HepG2 (cell line): ENCODE results near the gene METAP2. TPM values are rescaled to one million over a fixed set of nuclear protein-coding genes. Genes with fewer than 3 reads are reported as not detected.

Source experiments
- ATAC-seq: fragments of 200-7000 bp; cut with Tn5 transposase; 3 replicates; pipeline ENCODE4 v1.9.1; 2020; ENCODE audit warnings: mild to moderate bottlenecking, moderate library complexity
- BruUV-seq: library from RNA; stranded (reverse); fragments of 400-500 nt; replicated peaks from 2 replicates; lab custom pipeline; 2021; lab: Mats Ljungman, UMichigan
- CTCF ChIA-PET: fragments of 300-600 bp; formaldehyde crosslinking; extraction: SDS; loops from one replicate; lab custom pipeline; 2021; ENCODE audit warnings: low total read pairs, inconsistent platforms, low intra/inter-chr PET ratio; lab: Yijun Ruan, JAX
- POLR2A ChIA-PET: fragments of 350-600 bp; sonication (Branson Sonifier 250); formaldehyde crosslinking; loops from one replicate; lab custom pipeline; 2020; ENCODE audit warnings: antibody characterized with exemption, inconsistent platforms; lab: Yijun Ruan, JAX
- DNase-seq: peaks from one replicate; pipeline ENCODE4 v3.0.0-alpha.2; 2015; ENCODE audit warnings: low spot score
- FAIRE-seq: peaks from 3 replicates; lab custom pipeline; 2011; peaks lifted over from hg19 to GRCh38; lab: Jason Lieb, UNC
- H2AFZ ChIP-seq: one replicate; pipeline ENCODE4 v1.6.1; 2011; ENCODE audit warnings: low read length, inconsistent platforms
- H3K27ac ChIP-seq: fragments of 300-600 bp; 3 replicates; pipeline ENCODE4 v1.8.0; 2011; ENCODE audit warnings: mixed run types, mild to moderate bottlenecking, mixed read lengths, low read length, inconsistent platforms; ENCODE audit not compliant: insufficient read depth; ENCODE audit errors: extremely low read length
- H3K27me3 ChIP-seq, 2 experiments: fragments of 200-600 bp in 1 of 2; 2 replicates in 1 of 2; 3 replicates in 1 of 2; pipeline versions ENCODE4 v1.6.0 to v1.8.0; 2011; ENCODE audit warnings: low read length in 2 of 2, mild to moderate bottlenecking in 2 of 2, moderate library complexity in 2 of 2, inconsistent platforms in 1 of 2; ENCODE audit not compliant: insufficient read depth in 2 of 2, control insufficient read depth in 1 of 2
- H3K36me3 ChIP-seq, 2 experiments: fragments of 200-600 bp in 1 of 2; replicated peaks in 1 of 2; 2 replicates in 1 of 2; 3 replicates in 1 of 2; pipeline versions ENCODE4 v1.5.1 to v1.8.0; 2011; ENCODE audit warnings: low read length in 2 of 2, inconsistent platforms in 1 of 2; ENCODE audit not compliant: insufficient read depth in 2 of 2, control insufficient read depth in 1 of 2
- H3K4me1 ChIP-seq: 2 replicates; pipeline ENCODE4 v1.5.1; 2012; ENCODE audit warnings: low read length, inconsistent platforms; ENCODE audit not compliant: insufficient read depth
- H3K4me2 ChIP-seq: 2 replicates; pipeline ENCODE4 v1.6.0; 2011; ENCODE audit warnings: low read depth, low read length, inconsistent platforms
- H3K4me3 ChIP-seq, 3 experiments: fragments of 200-600 bp in 1 of 3; sonication (generic), shearing (Covaris generic) in 1 of 3; replicated peaks in 1 of 3; 2 replicates each; pipeline ENCODE4 v1.5.1; 2011 to 2016; ENCODE audit warnings: low read length in 3 of 3, inconsistent platforms in 2 of 3, low read depth in 2 of 3, mild to moderate bottlenecking in 2 of 3, control low read depth in 1 of 3, mixed read lengths in 1 of 3; ENCODE audit not compliant: insufficient read depth in 1 of 3
- H3K79me2 ChIP-seq: one replicate; pipeline ENCODE4 v1.6.1; 2011; ENCODE audit warnings: low read length, inconsistent platforms; ENCODE audit not compliant: insufficient read depth
- H3K9ac ChIP-seq: 2 replicates; pipeline ENCODE4 v1.6.0; 2011; ENCODE audit warnings: mild to moderate bottlenecking, low read depth, low read length, inconsistent platforms; ENCODE audit not compliant: insufficient read depth
- H3K9me3 ChIP-seq: 2 replicates; pipeline ENCODE4 v1.5.1; 2012; ENCODE audit warnings: mild to moderate bottlenecking, low read length
- H4K20me1 ChIP-seq: 2 replicates; pipeline ENCODE4 v1.6.0; 2011; ENCODE audit warnings: inconsistent platforms, mild to moderate bottlenecking, low read length, moderate library complexity; ENCODE audit not compliant: insufficient read depth
- BRF2 ChIP-seq: sonication (generic); formaldehyde crosslinking; IDR thresholded peaks from 2 replicates; pipeline ENCODE4 v1.8.1; 2022; ENCODE audit warnings: mild to moderate bottlenecking, missing genetic modification reagents
- E2F1 ChIP-seq: sonication (generic); formaldehyde crosslinking; IDR thresholded peaks from 2 replicates; pipeline ENCODE4 v1.5.0; 2020; ENCODE audit warnings: missing genetic modification reagents
- ELF3 ChIP-seq: IDR thresholded peaks from 2 replicates; pipeline ENCODE4 v1.6.1; 2016; ENCODE audit warnings: missing genetic modification reagents, missing compliant biosample characterization
- IKZF4 ChIP-seq: sonication (generic); formaldehyde crosslinking; IDR thresholded peaks from 2 replicates; pipeline ENCODE4 v1.5.1; 2020; ENCODE audit warnings: borderline replicate concordance, mild to moderate bottlenecking, low read depth, missing genetic modification reagents; ENCODE audit errors: not compliant biosample characterization
- MZF1 ChIP-seq: sonication (generic); formaldehyde crosslinking; IDR thresholded peaks from 2 replicates; pipeline ENCODE4 v1.8.1; 2023; ENCODE audit warnings: mild to moderate bottlenecking, missing genetic modification reagents, borderline replicate concordance
- PBX3 ChIP-seq: sonication (generic); formaldehyde crosslinking; IDR thresholded peaks from 2 replicates; pipeline ENCODE4 v1.8.1; 2023; ENCODE audit warnings: missing genetic modification reagents, inconsistent platforms, borderline replicate concordance
- PHF21A ChIP-seq: sonication (generic); formaldehyde crosslinking; IDR thresholded peaks from 2 replicates; pipeline ENCODE4 v1.5.0; 2020; ENCODE audit warnings: mild to moderate bottlenecking, missing genetic modification reagents
- POLR2AphosphoS2 ChIP-seq: IDR thresholded peaks from 2 replicates; pipeline ENCODE4 v1.6.1; 2011; ENCODE audit warnings: low read depth, low read length, improper control_type of control experiment
- PREB ChIP-seq: sonication (generic); formaldehyde crosslinking; IDR thresholded peaks from 2 replicates; pipeline ENCODE4 v1.4.0; 2020; ENCODE audit warnings: missing genetic modification reagents
- TOE1 ChIP-seq: sonication (generic); formaldehyde crosslinking; IDR thresholded peaks from 2 replicates; pipeline ENCODE4 v1.4.0; 2020; ENCODE audit warnings: mild to moderate bottlenecking, missing genetic modification reagents
- ZBTB20 ChIP-seq: sonication (generic); formaldehyde crosslinking; IDR thresholded peaks from 2 replicates; pipeline ENCODE4 v1.8.1; 2023; ENCODE audit warnings: missing genetic modification reagents, low read depth, mild to moderate bottlenecking, borderline replicate concordance
- ZMYM3 ChIP-seq: sonication (generic); formaldehyde crosslinking; IDR thresholded peaks from 2 replicates; pipeline ENCODE4 v1.5.1; 2020; ENCODE audit warnings: mild to moderate bottlenecking, missing genetic modification reagents
- ZNF276 ChIP-seq: sonication (generic); formaldehyde crosslinking; IDR thresholded peaks from 2 replicates; pipeline ENCODE4 v1.4.0; 2020; ENCODE audit warnings: mild to moderate bottlenecking, low read depth, missing genetic modification reagents
- ZNF768 ChIP-seq: sonication (generic); formaldehyde crosslinking; IDR thresholded peaks from 2 replicates; pipeline ENCODE4 v1.4.0; 2020; ENCODE audit warnings: missing genetic modification reagents
- WGBS: methylation state at CpG from one replicate; pipeline ENCODE4 v1.1.6; 2017; ENCODE audit warnings: low lambda C conversion rate; 5-methylcytosine and 5-hydroxymethylcytosine counted together
- in situ Hi-C: cut with HindIII; loops from 2 replicates; pipeline ENCODE4 v1.10.0; 2017; ENCODE audit warnings: low pct_unique_long_range_greater_than_20kb; ENCODE audit not compliant: extremely low pct_ligation_motif_present
- intact Hi-C: fragments of 100-400 bp; cut with micrococcal nuclease; formaldehyde crosslinking; loops from one replicate; pipeline ENCODE4 v1.10.0; 2022; ENCODE audit not compliant: unreplicated experiment
- polyA plus RNA-seq, 8 experiments: library from polyadenylated mRNA; depleted of rRNA in 3 of 8; stranded (reverse) in 7 of 8; unstranded in 1 of 8; fragments of >200 nt; fragmentation: Illumina TruSeq in 4 of 8; extraction: Trizol in 4 of 8; gene quantifications; 2 replicates each; pipeline versions ENCODE4 v1.2.1 to v1.2.3, GENCODE V29; 2011 to 2016; ENCODE audit warnings: low read depth in 4 of 8, missing spikeins in 1 of 8, mixed read lengths in 1 of 8; ENCODE audit not compliant: insufficient read depth in 1 of 8
- total RNA-seq, 5 experiments: library from RNA; depleted of rRNA; stranded (reverse); fragments of >200 nt; fragmentation: Illumina TruSeq; extraction: Trizol; gene quantifications; 2 replicates each; pipeline ENCODE4 v1.2.3, GENCODE V29; 2016; ENCODE audit warnings: low read depth in 1 of 5

Gene METAP2
- total and polyA plus RNA-seq, 2 of the 13 experiments (the other 11 are each of a cell fraction or from before 2014, with no cell fraction given): 67.8 to 131 TPM

- Histone ChIP-seq H3K4me2 (no peak overlapping the region), H3K79me2 (no peaks in the 10 kb centered on the region), H3K9ac (no peak overlapping the region), H3K27me3 (peaks cover 0 to 27% of the 10 kb centered on the region in 2 experiments; a peak in 2 of 5 replicates)
- DNase-seq: no peak
- no TSS peak for BruUV-seq
- CTCF ChIA-PET: no interaction called here
- intact Hi-C loops: no loop called here
- 38% methylated on average over 7 of the region's 7 CpGs for WGBS
- TF ChIP-seq PHF21A (CRISPR knock-in tag) (no peak), MZF1 (CRISPR knock-in tag) (no peak), IKZF4 (CRISPR knock-in tag) (no peak), E2F1 (CRISPR knock-in tag) (no peak), ZNF276 (CRISPR knock-in tag) (no peak), BRF2 (CRISPR knock-in tag) (no peak), ZNF768 (no peak), ZBTB20 (no peak), TOE1 (CRISPR knock-in tag) (no peak), PBX3 (CRISPR knock-in tag) (no peak), PREB (CRISPR knock-in tag) (no peak), ELF3 (no peak), ZMYM3 (no peak), POLR2AphosphoS2 (no peak)
- TF ChIP-seq, all 625 proteins: peak for 0
- H3K4me3 ChIP-seq: no peak overlapping the region
- H3K27ac ChIP-seq: no peak overlapping the region
- in situ Hi-C loops: no loop called here
- no peak overlapping the region for H2AFZ ChIP-seq
- H3K4me1 ChIP-seq: no peaks in the 10 kb centered on the region; the same call in 1 of the 2 replicates
- H4K20me1 ChIP-seq: no peaks in the 10 kb centered on the region
- H3K36me3 ChIP-seq: no peaks in the 10 kb centered on the region
- ATAC-seq: no peak
- no peak for FAIRE-seq
- POLR2A ChIA-PET: no interaction called here
- peaks cover 4% of the 10 kb centered on the region for H3K9me3 ChIP-seq
These were observed 78.1 kb downstream of the METAP2 start for GRCh38 chr12:95551913-95552516.
